HG03442 (cell line): ENCODE data around the gene PSMD3.
A peak's percentile ranks its signal among the peaks of the same experiment; 100 is the strongest.
"Not testable (repeated sequence)": the region's sequence is repeated elsewhere in the genome, so short reads cannot be mapped to it uniquely, and the experiment has no call there.

Experiments
- ATAC-seq: cut with Tn5 transposase; IDR thresholded peaks from one replicate; pipeline ENCODE4 v1.9.1; 2021; ENCODE audit warnings: mild to moderate bottlenecking, moderate library complexity; ENCODE audit not compliant: unreplicated experiment

PSMD3 gene

GRCh38 chr17:39980351-39981206, at the start of gene PSMD3:
TSS of gene PSMD3 (plus strand) at chr17:39980807. CDS start at chr17:39980971, 164 bp downstream.
- peak; percentile 90 for ATAC-seq

- ATAC-seq = no peak
These were observed 46.7 kb upstream of the PSMD3 start for GRCh38 chr17:39933912-39934311.

GRCh38 chr17:39934324-39934723, 46.3 kb upstream of the PSMD3 start:
- ATAC-seq = no peak

GRCh38 chr17:39935909-39936308, 44.7 kb upstream of the PSMD3 start:
- no peak for ATAC-seq

- ATAC-seq = no peak
These were observed 43.2 kb upstream of the PSMD3 start for GRCh38 chr17:39937447-39937846.

- no peak for ATAC-seq
These were observed 42.3 kb upstream of the PSMD3 start for GRCh38 chr17:39938140-39938869.

- no peak for ATAC-seq
These were observed 41.5 kb upstream of the PSMD3 start for GRCh38 chr17:39939106-39939505.

GRCh38 chr17:39939588-39940419, 40.8 kb upstream of the PSMD3 start:
- no peak for ATAC-seq

GRCh38 chr17:39943702-39944392, 36.8 kb upstream of the PSMD3 start:
- no peak for ATAC-seq

- no peak for ATAC-seq
These were observed 36.3 kb upstream of the PSMD3 start for GRCh38 chr17:39944393-39944711.

- ATAC-seq = no peak
These were observed 33.9 kb upstream of the PSMD3 start for GRCh38 chr17:39946551-39947330.

GRCh38 chr17:39948489-39948828, 32.1 kb upstream of the PSMD3 start:
- ATAC-seq = not testable (repeated sequence)

GRCh38 chr17:39949028-39949427, 31.6 kb upstream of the PSMD3 start:
- ATAC-seq = no peak

GRCh38 chr17:39950871-39951348, 29.7 kb upstream of the PSMD3 start:
- no peak for ATAC-seq

GRCh38 chr17:39951924-39952679, 28.5 kb upstream of the PSMD3 start:
- no peak for ATAC-seq

- peak; percentile 56 for ATAC-seq
These were observed 27.7 kb upstream of the PSMD3 start for GRCh38 chr17:39952680-39953470.

- no peak for ATAC-seq
These were observed 27.1 kb upstream of the PSMD3 start for GRCh38 chr17:39953471-39953888.

- no peak for ATAC-seq
These were observed 25.7 kb upstream of the PSMD3 start for GRCh38 chr17:39954876-39955275.
